Measurements from ENCODE around the gene PLAC1.
A peak's percentile ranks its signal among the peaks of the same experiment; 100 is the strongest.

Gene PLAC1

DNA sequence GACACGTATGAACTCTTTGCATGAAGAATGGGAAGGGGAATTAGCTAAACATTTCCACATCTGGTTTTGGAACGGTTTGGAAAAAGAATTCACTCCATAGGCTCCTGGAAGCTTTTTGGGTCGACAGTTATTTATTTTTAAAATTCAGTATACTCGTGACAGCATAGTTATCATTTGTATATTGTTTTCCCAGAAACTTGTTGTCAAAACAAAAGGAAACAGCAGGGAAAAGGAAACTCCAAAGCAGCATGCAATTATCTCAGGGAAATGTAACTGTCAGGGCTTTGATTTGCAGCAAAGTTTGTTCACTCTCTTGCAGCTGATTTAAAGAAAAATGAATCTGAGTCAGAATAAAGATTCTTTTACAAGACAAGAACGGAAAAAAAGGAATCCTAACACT is 86.5 kb downstream of the PLAC1 start:
- DNase-seq, result no peak

DNA sequence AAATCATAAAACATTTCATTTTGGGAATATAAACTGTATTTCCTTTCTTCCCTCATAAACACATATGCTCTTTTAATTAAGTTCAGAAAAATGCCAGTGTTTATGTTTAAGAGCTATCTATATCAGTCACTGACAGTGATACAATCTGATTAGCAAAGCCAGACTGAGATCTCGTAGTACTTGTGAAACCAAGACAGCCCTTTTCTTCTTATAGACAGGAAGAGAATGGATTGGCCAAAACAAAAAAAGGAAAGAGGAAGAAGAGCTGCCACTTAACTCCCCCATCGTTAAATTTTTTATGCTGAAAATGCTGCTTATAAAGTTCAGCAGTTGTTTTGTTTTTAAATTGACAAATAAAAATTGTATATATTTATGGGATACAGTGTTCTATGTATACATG is 87.4 kb downstream of the PLAC1 start:
- DNase-seq, result no peak

DNA sequence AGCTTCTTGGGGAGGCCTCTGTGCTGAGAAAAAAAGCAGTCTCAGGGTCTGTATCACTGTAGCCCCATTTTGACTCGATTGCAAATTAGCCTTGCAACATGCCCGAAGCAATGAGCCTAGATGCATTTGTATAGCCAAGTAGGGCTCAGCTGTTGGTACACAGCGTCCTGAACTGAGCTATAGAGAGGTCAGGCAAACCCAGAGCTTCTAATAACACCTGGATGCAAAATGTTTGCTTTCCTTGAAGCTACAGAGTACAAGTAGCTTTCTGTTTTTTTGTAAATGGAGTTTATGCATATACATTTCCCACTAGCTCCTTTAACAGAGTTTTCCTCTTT is 87.8 kb downstream of the PLAC1 start:
- no peak for DNase-seq

DNA sequence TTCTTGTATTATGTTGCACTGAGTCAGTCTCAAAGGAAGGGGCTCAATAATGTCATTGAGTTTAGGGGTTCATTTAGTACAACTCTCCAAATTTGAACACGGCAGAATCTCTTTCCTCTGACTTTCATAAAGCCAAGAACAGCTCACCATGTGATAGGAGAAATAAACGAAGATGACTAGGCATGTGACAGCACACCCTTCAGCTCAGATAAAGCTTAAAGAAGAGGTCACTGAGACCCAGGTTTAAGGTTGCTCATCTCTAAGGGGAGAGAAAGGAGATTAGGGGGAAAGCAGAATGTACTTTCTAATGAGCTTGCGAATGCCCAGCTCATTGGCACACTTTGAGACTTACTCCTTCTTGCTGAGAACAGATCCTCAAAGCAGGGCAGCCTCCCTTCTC is 89.0 kb downstream of the PLAC1 start:
- no peak for DNase-seq

DNA sequence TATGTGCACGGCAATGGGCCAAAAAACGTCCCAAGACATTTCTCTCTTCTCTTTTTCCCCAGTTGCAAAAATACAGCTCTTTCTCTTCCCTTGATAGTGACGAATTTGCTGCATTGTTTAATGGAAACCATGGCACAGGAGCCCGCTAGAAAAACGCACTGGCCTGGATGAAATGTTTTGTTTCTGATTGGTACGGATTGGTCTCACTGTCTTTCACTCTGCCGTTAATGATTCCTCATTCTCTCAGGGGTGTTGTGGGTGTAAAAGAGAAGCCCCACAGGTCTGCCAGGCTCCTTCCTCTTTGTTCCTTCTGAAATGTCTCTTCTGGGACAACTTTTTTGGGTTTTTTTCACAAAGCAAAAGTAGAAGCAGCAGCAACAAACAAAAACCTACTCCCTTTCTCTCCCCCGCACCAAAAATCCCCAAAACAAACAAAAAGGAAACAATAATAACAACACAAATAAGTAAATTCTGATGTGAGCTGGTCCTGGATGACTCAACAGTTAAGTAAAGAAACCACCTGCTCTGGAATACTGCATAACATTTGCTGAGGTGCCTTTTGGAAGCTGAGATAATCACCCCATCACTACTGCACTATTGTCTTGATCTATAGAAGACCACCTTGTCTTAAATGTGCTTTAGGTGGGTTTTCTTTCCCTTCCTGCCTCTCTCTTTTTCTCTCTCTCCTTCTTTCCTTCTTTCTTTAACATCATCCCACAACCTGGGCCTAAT is 89.8 kb downstream of the PLAC1 start:
- no peak for DNase-seq

DNA sequence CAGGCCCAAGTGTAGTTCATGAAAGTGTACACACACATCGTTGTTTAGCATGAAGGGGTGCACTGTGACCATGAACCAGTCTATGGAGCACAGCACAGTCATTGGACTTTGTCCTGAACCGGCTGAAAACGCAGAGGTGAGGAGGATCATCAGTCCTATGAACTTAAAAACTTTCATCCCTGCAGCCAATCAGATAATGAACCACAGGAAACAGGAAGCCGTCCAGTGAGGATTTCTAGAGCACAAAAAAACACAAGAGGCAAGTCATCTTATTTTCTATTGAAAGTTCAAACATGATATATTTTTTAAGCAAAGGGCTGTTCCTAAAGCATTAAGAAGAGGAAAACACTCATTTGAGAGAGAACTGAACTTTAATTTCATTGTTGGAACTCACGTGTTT is 91.8 kb downstream of the PLAC1 start:
- no peak for DNase-seq

DNA sequence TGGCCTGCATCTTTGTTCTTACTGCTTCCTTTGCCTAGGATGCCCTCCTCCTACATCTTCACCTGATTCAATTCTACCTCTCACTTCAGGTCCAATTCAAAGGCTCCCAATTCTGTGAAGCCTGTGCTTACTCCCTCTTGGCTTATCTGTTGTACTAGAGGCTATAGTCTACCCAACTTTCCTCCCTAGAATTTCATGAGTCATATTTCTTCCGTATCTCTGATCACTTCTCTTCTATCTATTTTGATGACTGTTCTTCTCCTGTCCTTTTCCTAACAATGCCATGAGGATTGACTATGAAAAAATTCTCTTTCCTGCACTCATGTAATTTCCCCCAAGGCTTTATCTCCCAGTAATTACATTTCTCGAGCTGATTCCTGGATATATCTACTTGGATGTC is 96.3 kb downstream of the PLAC1 start:
- no peak for DNase-seq

DNA sequence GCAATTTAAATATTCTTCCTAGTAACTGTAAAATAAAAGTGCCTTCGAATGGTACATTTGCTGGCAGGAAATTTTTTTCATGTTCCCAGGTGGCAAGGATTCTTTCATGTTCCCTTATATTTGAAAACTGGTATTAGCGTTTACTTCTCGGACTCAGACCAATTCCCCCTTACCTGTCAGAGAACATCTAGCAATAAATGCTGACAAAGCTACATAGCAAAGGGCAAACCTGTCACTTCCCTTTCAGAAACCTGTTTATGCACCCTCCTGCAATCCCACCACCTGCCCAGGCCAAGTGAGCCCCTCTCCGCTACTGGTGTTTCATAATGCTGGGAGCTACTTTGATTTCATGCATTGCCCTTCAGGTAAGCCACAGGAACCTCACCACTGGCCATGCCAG is 100.1 kb downstream of the PLAC1 start:
- no peak for DNase-seq

DNA sequence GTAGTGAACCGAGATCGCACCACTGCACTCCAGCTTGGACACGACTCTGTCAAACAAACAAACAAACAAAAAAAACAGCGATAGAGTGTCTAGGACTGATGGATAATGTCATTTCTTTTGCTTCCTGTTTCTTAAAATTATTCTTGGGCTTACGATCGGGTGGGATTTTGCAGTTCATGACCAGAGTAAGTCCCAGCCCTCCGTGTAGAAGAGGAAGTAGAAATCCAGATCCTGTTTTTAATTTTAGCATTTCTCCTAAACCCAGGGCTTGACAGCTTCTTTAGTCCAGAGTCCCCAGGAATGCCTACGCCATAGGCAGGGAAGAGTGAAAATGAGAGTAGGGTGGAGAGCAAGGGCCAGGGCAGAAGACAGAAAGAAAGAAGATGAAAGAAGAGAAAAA is 104.0 kb downstream of the PLAC1 start:
- DNase-seq, result no peak

DNA sequence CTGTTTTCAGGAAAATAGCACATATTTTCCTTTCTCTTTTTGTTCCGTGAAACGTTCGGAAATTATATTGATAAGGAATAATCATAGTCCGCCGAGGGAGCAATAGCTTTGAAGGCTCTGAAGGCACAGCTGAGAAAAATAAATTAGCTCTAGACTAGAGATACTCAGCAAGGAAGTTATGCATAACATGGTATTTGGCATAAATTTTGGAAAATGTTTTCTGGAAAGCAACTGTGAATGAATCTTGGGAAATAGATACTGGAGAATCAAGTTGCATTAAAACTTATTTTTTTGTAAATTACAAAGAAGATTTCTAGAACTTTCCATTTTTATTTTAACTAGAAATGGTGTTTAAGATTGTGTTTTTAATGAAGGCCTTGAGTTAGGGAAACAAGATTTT is 105.9 kb downstream of the PLAC1 start:
- DNase-seq, result no peak

DNA sequence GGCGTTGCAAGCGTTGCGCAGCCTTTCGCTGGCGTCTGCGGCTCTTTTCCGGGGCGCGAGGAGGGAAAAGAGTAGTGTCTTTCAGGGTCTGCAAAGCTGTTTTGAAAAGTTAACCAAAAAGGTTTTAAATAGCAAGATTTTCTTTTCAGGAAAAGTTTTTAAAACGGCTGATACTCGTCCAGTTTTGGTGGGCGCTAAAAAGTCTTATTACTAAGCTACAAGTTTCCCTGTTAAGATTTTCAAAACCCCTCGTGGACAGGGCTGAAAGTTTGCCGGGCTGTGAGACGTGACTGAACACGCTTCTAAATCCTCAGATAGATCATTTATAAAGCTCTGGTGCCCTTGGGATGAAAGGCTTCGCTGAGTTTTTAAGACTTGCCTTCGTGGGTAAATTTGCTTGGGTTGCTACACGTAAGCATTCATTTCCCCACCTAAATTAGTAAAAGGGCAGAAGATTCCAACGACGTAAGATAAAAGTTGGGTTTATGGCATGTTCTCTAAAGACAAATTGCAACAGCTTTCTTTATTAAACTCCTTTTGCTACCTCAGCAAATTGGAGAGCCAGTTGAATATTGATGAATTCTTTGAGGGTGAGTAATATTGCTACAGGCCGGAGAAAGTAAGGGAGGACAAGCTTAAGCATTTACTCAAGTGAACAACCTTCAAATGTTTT is 106.8 kb downstream of the PLAC1 start:
- DNase-seq, result no peak

DNA sequence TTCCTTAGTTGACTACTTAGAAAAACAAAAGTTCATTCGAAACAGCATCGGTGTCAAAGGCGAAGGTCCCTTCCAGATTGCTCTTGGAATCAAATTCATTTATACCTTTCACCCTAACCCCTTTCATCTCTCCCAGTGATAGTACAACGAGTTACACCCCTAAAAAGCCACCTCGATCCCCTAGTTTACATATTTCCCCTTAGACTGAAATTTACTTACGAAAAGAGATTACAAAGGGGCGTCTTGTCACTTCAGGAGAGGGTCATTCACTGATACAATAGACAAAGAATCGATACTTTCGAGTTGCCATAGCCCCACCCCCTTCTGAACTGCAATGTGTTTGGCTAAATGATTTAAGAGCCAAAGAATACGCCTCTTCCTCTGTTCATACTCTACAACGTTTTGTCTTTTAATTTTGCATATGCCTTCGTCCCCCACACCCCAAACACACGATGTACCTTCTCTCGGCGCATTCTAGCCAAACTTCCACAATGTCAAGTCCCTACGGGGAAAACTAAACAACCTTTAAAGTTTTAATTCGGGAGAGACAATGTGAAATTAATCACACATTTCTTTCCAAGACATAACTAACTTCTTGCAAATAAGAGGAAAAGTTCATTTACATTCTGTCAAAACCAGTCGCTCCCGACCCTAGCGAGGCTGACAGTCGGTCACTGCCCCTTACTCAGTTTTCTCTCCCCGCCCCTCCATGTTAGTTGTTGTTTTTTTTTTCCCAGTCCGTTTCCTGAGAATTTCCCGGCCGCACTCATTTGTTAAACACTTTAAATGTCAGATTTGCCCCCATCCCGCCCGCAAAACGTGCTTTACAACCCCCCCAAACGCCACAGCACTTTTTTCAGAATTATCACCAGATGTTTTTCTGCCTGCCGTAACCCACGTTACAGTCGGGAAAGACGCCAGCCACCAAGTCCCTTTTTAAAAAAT is 109.7 kb downstream of the PLAC1 start:
- peak; percentile 11 for DNase-seq

DNA sequence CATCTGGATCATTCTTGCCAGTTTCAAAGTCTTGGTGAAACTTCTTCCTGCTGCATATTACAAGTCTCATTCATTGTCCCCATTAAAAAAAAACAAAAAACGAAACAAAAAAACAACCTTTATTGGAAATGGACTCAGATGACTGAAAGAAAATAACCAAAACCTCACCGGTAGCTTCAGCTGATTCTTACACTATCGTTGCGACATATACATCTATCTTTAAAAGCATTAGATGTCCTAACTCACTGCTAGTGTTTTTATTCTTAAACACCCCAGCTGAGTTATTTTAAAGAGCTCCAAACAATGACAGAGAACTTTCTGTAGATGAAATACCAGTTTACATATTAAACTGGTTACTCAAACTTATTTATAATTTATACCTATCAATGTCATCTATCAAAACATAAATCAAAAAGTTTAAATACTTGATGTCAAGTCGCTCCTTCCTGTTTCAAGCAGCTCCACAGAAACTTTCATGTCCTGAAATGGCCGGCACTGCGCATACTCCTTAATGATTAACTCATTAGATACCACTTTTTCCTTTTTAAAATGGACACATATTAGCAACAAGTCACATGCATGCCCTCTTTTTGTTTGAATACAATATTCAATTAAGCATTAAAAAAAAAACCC is 111.1 kb downstream of the PLAC1 start:
- no peak for DNase-seq

DNA sequence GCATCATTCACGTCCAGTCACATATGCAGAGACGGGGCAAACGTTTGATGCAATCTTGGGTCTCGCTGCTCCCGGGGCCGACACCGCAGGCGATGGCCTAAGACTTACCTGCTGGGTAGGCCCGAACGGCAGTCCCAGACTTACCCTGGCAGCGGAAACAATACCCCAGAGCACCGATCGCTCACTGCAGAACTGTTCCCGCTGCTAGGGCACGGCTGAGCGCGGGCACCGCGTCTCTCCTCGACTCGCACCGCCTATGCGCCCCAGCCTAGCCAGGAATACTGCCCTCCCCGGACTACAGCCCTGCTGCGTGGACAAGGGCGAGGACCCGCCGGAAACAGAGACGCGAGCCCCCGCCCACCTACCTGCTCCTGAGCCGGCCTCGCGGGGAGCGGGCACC is 112.1 kb downstream of the PLAC1 start:
- DNase-seq, result no peak

DNA sequence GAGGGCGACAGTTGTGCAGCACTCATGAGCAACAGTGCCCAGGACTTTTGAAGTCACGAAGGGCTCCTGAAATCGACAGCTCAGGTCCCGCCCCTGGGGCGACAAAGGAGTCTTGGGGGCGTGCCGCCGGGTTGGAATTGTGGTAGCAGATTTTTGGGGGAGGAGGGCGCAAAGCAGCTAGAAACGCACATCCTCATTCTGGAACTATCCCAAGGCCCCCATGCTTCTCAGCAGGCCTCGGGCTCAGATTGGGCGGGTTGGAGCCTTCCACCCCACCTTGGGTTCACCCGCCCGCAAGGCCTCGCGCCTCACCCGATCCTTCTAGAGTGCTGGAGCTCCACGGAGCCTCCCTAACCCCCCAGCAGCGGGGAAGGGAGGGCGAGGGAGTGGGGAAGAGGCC is 112.8 kb downstream of the PLAC1 start:
- no peak for DNase-seq

DNA sequence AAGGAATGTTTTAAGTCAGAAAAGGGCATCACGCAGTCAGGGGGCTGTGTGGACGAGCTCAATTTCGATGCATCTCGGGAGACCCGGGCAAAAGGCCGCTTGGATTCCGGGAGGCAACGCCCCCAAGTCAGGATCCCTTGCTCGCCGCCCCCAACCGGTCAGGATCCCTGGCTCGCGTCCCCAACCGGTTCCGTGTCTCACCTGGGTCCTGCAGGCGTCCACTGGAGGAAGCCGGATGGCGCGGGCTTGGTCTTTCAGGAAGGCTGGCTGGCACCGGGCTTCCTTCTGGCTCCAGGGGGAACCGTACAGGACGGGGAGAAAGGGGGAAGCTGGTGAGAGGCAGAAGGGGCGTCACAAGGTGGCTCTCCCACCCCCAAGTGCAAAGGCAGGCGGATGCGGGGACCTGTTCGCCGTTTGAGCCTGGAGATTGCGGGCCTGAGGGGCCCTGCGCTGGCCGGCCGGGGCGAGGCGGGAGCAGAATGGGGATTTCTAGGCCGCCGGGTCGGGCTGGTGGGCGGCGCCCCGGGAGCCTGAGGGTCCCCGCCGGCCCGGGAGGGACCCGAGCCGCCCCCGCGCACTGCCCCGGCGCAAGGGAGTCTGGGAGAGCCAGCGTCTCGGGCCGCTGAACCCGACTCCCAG is 113.6 kb downstream of the PLAC1 start:
- no peak for DNase-seq

DNA sequence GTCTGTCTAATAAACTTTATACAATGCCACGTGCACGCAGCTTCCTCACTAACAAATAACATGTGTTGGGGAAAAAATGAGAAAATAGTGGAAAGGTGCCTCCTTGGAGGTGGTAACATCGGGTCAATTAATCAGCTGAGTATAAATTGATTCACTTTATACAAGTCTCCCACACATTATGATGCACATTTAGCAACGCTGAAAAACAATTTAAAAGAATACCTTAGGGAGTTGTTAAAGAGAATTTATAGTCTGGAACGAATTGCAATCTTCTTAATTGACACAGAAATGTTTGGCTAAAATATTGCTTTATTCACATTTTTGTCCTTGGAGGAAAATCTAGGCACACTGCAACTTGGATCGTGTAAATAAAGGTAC is 114.1 kb downstream of the PLAC1 start:
- no peak for DNase-seq

DNA sequence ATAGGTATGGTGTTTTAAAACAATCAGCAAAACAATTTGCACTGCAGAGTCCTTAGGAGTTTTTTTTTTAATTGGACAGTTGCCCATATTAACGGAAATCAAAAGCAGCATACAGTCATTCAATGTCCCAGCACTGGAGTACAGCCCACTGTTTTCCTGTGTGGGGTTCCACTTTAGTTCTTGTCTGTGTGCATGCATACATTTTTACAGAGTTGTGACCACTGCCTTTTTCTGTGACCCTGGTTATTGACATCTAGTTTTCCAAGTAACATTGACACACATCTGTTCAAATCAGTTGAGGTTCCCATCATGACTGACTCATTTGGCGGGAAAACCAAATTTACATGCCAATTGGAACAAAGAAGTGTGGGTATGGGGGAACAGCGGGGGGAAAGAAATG is 115.0 kb downstream of the PLAC1 start:
- DNase-seq, result no peak

DNA sequence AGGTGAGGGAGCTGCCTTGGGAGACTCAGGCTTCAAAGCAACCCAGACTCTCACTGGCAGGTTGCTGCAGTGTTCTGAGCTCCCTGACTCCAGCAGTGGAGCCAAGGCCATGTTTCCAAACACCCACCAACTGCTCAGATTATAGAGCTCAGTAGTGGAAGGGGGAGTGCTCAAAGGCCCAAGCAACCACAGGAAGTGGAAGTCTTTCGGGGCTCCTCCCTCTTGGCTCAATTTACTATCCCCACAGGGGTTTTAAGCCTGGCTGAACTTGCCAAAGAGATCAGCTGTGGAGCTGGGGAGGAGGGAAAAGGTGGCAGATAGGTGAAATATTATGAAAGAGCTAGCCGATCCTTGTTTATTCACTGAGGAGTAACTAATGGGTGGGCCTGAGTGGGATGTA is 115.8 kb downstream of the PLAC1 start:
- peak; percentile 13 for DNase-seq

DNA sequence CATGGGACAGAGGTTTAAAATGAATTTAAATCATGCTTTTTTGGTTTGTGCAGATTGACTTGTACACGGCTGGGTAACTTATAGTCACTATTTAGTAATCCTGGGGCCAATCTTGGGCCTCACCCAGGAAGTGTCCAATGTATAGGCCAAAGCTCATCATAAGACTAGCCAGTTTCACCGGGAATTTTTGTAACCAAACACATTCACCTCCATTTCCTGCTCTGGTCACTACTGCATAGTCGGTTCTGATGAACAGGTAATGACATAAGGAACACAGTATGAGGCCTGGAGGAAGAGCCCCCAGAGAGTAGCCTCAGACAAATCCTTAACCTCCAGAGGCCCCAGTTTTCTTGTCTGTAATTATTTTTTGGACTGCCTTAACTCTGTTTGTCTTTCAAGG is 116.4 kb downstream of the PLAC1 start:
- DNase-seq, result no peak

DNA sequence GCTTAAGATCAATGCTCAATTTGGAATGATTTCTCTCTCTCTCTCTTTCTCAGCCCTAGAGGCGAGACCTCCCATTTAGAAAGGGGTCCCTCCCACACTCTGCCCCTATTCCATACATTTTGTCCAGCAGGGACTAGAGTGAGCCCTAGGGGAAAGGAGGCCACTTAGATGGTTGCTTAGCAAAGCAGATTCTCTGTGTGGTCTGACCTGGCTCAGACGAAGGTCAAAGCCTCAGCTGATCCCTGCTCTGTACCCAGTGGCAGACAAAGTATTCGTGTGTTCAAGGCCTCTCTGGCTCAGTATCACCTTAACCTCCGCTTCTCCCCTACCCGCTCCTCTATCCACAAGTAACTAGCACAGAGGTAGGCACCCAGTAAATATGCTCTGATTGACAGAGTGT is 120.0 kb downstream of the PLAC1 start:
- no peak for DNase-seq

DNA sequence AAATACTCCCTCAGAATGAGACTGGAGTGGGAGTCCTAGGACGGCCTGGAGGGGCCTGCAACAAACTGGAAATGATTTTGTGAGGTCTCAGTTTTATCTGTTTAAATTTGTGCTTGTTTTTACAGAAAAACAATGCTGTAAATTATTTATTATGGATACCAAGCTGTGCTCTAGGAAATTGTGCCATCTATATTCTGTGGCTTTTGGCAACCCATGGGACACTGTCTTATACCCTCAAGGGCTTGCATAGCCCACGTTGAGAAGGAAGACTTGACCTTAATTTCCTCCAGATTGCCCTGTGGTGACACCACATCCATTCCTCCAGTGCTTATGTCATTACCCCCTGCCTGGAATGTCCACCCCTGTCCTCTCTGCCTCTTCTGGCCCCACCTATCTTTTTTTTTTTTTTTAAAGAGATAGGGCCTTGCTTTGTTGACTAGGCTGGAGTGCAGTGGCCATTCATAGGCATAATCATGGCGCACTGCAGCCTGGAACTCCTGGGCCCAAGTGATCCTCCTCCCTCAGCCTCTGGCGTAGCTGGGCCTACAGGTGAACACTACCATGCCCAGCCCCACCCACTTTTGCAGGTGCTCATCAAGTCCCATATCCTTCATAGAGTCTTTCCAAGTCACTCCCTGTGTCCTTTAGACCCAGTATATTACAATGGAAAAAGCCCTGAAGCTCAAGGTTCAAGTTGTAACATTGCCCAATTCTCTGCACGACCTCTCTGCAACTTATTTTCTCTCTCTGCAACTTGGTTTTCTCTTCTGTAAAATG is 120.9 kb downstream of the PLAC1 start:
- DNase-seq, result no peak

All from NCI-H1105 treated with DMSO at 0.1 percent for 48 hours (cell line).